ENCODE results near the gene IGFALS.

DNA sequence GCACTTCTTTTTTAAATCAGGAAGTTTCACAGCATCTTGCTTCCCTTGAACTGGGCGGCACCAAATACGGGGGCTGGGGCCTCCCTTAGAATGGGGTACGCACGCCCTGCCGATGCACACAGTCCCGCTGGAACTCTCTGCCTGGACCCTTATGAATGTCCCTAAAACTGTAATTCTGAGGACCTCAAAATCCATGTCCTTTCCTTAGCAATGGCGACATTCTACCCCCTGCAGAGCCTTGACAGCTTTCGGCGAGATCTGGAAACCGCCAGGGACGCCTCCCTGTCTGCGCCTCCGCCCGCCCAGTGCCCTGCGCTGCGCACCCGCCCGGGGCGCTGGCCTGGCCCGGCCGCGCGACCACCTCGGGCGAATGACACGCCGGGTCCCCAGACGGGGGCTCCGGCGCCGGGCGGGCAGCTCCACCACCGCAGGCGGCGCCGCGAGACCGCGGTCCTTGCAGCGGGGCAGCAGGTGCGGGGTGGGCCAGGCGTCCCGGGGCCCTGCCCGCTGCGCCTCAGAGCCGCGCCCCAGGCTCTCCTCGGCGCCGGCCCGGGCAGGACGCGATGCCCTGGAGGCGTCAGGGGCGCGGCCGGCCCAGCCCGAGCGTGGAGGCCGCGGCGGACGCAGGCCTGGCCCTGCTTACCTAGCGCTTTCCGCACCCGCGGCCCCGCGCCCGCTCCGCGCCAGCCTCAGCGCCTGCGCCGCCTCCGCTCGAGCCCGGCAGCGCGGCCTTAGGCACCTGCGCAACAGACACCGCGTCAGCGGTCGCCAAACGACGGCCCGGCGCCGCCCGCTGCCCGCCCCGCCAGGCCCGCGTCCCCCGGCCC, 32.6 kb upstream of the IGFALS start:
- TF ChIP-seq, protein P1, sequence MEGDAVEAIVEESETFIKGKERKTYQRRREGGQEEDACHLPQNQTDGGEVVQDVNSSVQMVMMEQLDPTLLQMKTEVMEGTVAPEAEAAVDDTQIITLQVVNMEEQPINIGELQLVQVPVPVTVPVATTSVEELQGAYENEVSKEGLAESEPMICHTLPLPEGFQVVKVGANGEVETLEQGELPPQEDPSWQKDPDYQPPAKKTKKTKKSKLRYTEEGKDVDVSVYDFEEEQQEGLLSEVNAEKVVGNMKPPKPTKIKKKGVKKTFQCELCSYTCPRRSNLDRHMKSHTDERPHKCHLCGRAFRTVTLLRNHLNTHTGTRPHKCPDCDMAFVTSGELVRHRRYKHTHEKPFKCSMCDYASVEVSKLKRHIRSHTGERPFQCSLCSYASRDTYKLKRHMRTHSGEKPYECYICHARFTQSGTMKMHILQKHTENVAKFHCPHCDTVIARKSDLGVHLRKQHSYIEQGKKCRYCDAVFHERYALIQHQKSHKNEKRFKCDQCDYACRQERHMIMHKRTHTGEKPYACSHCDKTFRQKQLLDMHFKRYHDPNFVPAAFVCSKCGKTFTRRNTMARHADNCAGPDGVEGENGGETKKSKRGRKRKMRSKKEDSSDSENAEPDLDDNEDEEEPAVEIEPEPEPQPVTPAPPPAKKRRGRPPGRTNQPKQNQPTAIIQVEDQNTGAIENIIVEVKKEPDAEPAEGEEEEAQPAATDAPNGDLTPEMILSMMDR (IDR thresholded peaks at IDR 0.05; ENCODE audit: low read length), result no peak
- no peak for TF ChIP-seq EZH2 (optimal IDR thresholded peaks at IDR 0.05; ENCODE audit: low read depth, low read length)
- TF ChIP-seq EZH2phosphoT487 (IDR thresholded peaks at IDR 0.05; ENCODE audit: low read length), result no peak

Data from MM.1S (cell line).